Nephron (organoid): Measurements from ENCODE around the gene KRTAP10-3.
"Not testable (repeated sequence)": the region's sequence is repeated elsewhere in the genome, so short reads cannot be mapped to it uniquely, and the experiment has no call there.

Source experiments
- H3K27ac Mint-ChIP-seq, 3 experiments: 2 replicates each; pipeline ENCODE4 v1.8.0; 2020; ENCODE audit warnings: mixed read lengths in 3 of 3, mild to moderate bottlenecking in 2 of 3, moderate library complexity in 1 of 3
- H3K27me3 Mint-ChIP-seq: 2 replicates; pipeline ENCODE4 v1.8.0; 2021; ENCODE audit warnings: low read depth, mild to moderate bottlenecking, moderate library complexity, mixed read lengths
- H3K36me3 Mint-ChIP-seq: 2 replicates; pipeline ENCODE4 v1.8.0; 2020; ENCODE audit warnings: low read depth, mixed read lengths
- H3K4me1 Mint-ChIP-seq: 2 replicates; pipeline ENCODE4 v1.8.0; 2020; ENCODE audit warnings: mixed read lengths
- H3K4me3 Mint-ChIP-seq, 3 experiments: 2 replicates each; pipeline ENCODE4 v1.8.0; 2020; ENCODE audit warnings: mild to moderate bottlenecking in 3 of 3, mixed read lengths in 3 of 3, moderate library complexity in 2 of 3
- H3K9me3 Mint-ChIP-seq: 2 replicates; pipeline ENCODE4 v1.8.0; 2020; ENCODE audit warnings: mixed read lengths
- CTCF ChIP-seq, 3 experiments: fragments of 200-600 bp; sonication (generic); IDR thresholded peaks; one replicate each; pipeline ENCODE4 v1.5.0; 2021; ENCODE audit warnings: antibody characterized with exemption in 3 of 3; ENCODE audit not compliant: unreplicated experiment in 3 of 3

KRTAP10-3 gene

GRCh38 chr21:44583089-44583799 lies 24.6 kb upstream of the KRTAP10-3 start:
- no peak for TF ChIP-seq CTCF (IDR thresholded peaks at IDR 0.05; ENCODE audit: unreplicated experiment in 3 of 3)
- H3K27ac Mint-ChIP-seq, result peak overlapping the region in 1 of 3 experiments; percentile 72
- H3K36me3 Mint-ChIP-seq, result peaks cover 4% of the 10 kb centered on the region
- no peaks in the 10 kb centered on the region for H3K4me1 Mint-ChIP-seq
- H3K4me3 Mint-ChIP-seq, result no peak overlapping the region
- H3K27me3 Mint-ChIP-seq, result peaks cover 37% of the 10 kb centered on the region
- peaks cover 40% of the 10 kb centered on the region for H3K9me3 Mint-ChIP-seq

- TF ChIP-seq CTCF (IDR thresholded peaks at IDR 0.05; ENCODE audit: unreplicated experiment in 3 of 3), result no peak
- Mint-ChIP-seq H3K9me3 (peaks cover 45% of the 10 kb centered on the region), H3K4me1 (no peaks in the 10 kb centered on the region), H3K36me3 (peaks cover 4% of the 10 kb centered on the region), H3K27me3 (peaks cover 27% of the 10 kb centered on the region), H3K4me3 (no peak overlapping the region), H3K27ac (no peak overlapping the region)
These were observed 23.5 kb upstream of the KRTAP10-3 start for GRCh38 chr21:44582055-44582454.

GRCh38 chr21:44581158-44581557 lies 22.6 kb upstream of the KRTAP10-3 start:
- Mint-ChIP-seq H3K4me1 (no peaks in the 10 kb centered on the region), H3K4me3 (no peak overlapping the region), H3K9me3 (peaks cover 43% of the 10 kb centered on the region), H3K36me3 (peaks cover 4% of the 10 kb centered on the region), H3K27ac (no peak overlapping the region), H3K27me3 (peaks cover 21% of the 10 kb centered on the region)
- TF ChIP-seq CTCF (IDR thresholded peaks at IDR 0.05; ENCODE audit: unreplicated experiment in 3 of 3), result no peak

GRCh38 chr21:44580231-44580821 lies 21.7 kb upstream of the KRTAP10-3 start, which contains the start of gene KRTAP10-5:
TSS of gene KRTAP10-5 (minus strand) at chr21:44580604. CDS start at chr21:44580578, 26 bp downstream.
- not testable (repeated sequence) for H3K36me3 Mint-ChIP-seq, H3K4me3 Mint-ChIP-seq, H3K27ac Mint-ChIP-seq, H3K4me1 Mint-ChIP-seq
- Mint-ChIP-seq H3K9me3 (peaks cover 49% of the 10 kb centered on the region), H3K27me3 (peaks cover 22% of the 10 kb centered on the region)

- no peaks in the 10 kb centered on the region for H3K4me1 Mint-ChIP-seq
- no peak for TF ChIP-seq CTCF (IDR thresholded peaks at IDR 0.05; ENCODE audit: unreplicated experiment in 3 of 3)
- H3K9me3 Mint-ChIP-seq, result peaks cover 47% of the 10 kb centered on the region
- no peak overlapping the region for H3K27ac Mint-ChIP-seq
- peaks cover 20% of the 10 kb centered on the region for H3K27me3 Mint-ChIP-seq
- H3K4me3 Mint-ChIP-seq, result no peak overlapping the region
- H3K36me3 Mint-ChIP-seq, result peaks cover 4% of the 10 kb centered on the region
These were observed 21.2 kb upstream of the KRTAP10-3 start for GRCh38 chr21:44579833-44580144.

- Mint-ChIP-seq H3K4me1 (no peaks in the 10 kb centered on the region), H3K9me3 (peaks cover 47% of the 10 kb centered on the region), H3K36me3 (peaks cover 4% of the 10 kb centered on the region), H3K4me3 (no peak overlapping the region), H3K27me3 (peaks cover 20% of the 10 kb centered on the region), H3K27ac (no peak overlapping the region)
- TF ChIP-seq CTCF (IDR thresholded peaks at IDR 0.05; ENCODE audit: unreplicated experiment in 3 of 3), result no peak
These were observed 20.6 kb upstream of the KRTAP10-3 start for GRCh38 chr21:44579056-44579832.
